Vagina (tissue), 2 donors: Measurements from ENCODE around the gene GDPD4. TPM values are rescaled to one million over a fixed set of nuclear protein-coding genes. Genes with fewer than 3 reads are reported as not detected.

Source experiments
- DNase-seq, 2 donors: peaks; one replicate each; pipeline ENCODE4 v3.0.0-alpha.2; 2017; ENCODE audit errors: extremely low spot score in 2 of 2
- H3K27ac ChIP-seq: fragments of 200-600 bp; sonication (generic); one replicate; pipeline ENCODE4 v1.5.1; 2019
- H3K27me3 ChIP-seq: fragments of 200-600 bp; sonication (generic); one replicate; pipeline ENCODE4 v1.5.1; 2019
- H3K36me3 ChIP-seq, 2 donors: fragments of 200-600 bp; sonication (generic); one replicate each; pipeline ENCODE4 v1.5.1; 2017 to 2019
- H3K4me1 ChIP-seq: fragments of 200-600 bp; sonication (generic); one replicate; pipeline ENCODE4 v1.5.1; 2019
- H3K4me3 ChIP-seq, 2 donors: fragments of 200-600 bp; sonication (generic); 1 replicate in 1 of 2; 2 replicates in 1 of 2; pipeline ENCODE4 v1.5.1; 2016 to 2019
- H3K9me3 ChIP-seq: fragments of 200-600 bp; sonication (generic); one replicate; pipeline ENCODE4 v1.5.1; 2019
- POLR2A ChIP-seq, 2 donors: fragments of 450-650 bp; IDR thresholded peaks; one replicate each; pipeline ENCODE4 v1.6.1; 2017; ENCODE audit warnings: antibody characterized with exemption in 2 of 2, mild to moderate bottlenecking in 2 of 2, moderate library complexity in 2 of 2
- POLR2AphosphoS5 ChIP-seq, 2 donors: sonication (generic); formaldehyde crosslinking; IDR thresholded peaks; one replicate each; pipeline ENCODE4 v1.9.0; 2017; ENCODE audit warnings: antibody characterized with exemption in 2 of 2, mild to moderate bottlenecking in 2 of 2, low read depth in 1 of 2; ENCODE audit not compliant: insufficient read depth in 1 of 2
- intact Hi-C: fragments of 100-400 bp; cut with DNase I; formaldehyde crosslinking; loops from one replicate; pipeline ENCODE4 v1.15.1; 2023
- total RNA-seq: library from RNA; depleted of rRNA; stranded (reverse); fragments of >200 nt; gene quantifications from one replicate; pipeline ENCODE4 v1.2.3, GENCODE V29; 2016
- TF ChIP-seq, protein P1 (sequence below), 3 experiments: fragments of 450-650 bp in 2 of 3; fragments of 200-600 bp in 1 of 3; sonication (generic) in 1 of 3; IDR thresholded peaks; one replicate each; pipeline ENCODE4 v1.5.1; 2017 to 2019; ENCODE audit warnings: antibody characterized with exemption in 3 of 3, mild to moderate bottlenecking in 2 of 3, moderate library complexity in 2 of 3

The GDPD4 gene
- total RNA-seq, 1 donor from 2014 or later, result not detected

DNA sequence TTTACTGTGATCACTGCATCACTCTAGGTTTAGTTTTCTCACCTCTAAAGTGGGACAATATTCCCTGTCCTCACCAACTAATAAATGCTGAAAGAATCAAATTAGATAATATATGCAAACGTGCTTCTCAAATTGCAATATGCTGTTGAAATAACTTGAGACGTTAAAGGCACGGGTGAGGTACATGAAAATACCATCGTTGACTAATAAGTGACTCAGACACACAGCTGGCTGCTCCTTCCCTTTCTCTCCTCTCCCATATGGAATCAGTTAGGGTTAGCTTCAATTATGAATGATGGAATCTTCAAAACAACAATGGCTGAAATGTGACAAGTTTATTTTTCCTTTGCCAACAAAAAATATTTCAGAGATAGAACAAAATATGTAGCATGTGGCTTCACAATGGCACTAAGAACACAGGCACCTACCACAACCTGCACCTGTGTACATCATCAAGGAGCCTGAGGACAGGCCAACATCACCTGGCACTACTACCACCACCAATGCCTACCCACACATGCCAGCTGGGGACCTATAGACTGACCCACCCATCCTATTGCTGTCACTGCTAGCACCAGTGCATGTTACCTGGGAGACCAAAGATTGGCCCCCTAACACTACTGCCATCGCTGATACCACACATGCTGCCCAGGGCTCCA, 13.7 kb downstream of the GDPD4 start:
- Histone ChIP-seq H3K9me3 (no peaks in the 10 kb centered on the region), H3K27ac (no peak overlapping the region), H3K36me3 (no peaks in the 10 kb centered on the region), H3K4me1 (no peaks in the 10 kb centered on the region), H3K4me3 (no peak overlapping the region), H3K27me3 (no peaks in the 10 kb centered on the region)
- TF ChIP-seq, protein P1, sequence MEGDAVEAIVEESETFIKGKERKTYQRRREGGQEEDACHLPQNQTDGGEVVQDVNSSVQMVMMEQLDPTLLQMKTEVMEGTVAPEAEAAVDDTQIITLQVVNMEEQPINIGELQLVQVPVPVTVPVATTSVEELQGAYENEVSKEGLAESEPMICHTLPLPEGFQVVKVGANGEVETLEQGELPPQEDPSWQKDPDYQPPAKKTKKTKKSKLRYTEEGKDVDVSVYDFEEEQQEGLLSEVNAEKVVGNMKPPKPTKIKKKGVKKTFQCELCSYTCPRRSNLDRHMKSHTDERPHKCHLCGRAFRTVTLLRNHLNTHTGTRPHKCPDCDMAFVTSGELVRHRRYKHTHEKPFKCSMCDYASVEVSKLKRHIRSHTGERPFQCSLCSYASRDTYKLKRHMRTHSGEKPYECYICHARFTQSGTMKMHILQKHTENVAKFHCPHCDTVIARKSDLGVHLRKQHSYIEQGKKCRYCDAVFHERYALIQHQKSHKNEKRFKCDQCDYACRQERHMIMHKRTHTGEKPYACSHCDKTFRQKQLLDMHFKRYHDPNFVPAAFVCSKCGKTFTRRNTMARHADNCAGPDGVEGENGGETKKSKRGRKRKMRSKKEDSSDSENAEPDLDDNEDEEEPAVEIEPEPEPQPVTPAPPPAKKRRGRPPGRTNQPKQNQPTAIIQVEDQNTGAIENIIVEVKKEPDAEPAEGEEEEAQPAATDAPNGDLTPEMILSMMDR (IDR thresholded peaks at IDR 0.05), result no peak
- TF ChIP-seq POLR2AphosphoS5 (IDR thresholded peaks at IDR 0.05; ENCODE audit: insufficient read depth in 1 of 2, low read depth in 1 of 2) (no peak), POLR2A (IDR thresholded peaks at IDR 0.05) (no peak)
- intact Hi-C loops, result loop anchor here (10.0 kb wide), 1 partner anchor 1133 kb away; no protein-coding TSS in a partner anchor
- no peak for DNase-seq

DNA sequence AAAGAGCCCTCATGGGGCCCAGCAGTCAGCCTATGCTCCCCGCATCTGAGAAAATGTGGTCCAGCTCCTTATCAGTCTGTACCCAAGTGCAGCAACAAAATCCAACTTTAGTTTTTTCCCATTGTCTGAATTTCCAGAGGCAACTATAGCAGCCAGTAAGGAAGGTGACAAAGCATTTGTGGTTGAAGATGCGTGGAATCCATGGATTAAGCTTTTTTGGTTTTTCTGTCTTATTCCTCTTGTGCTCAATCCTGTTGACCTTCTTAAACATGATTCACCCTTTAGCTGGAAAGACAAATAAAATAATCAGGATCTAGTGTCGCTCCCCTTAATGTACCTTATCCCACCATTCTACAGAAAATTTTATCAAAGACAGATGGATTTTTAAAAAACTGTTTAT, 14.3 kb downstream of the GDPD4 start:
- H3K9me3 ChIP-seq, result no peaks in the 10 kb centered on the region
- DNase-seq, result no peak
- no peak for TF ChIP-seq POLR2AphosphoS5 (IDR thresholded peaks at IDR 0.05; ENCODE audit: insufficient read depth in 1 of 2, low read depth in 1 of 2)
- TF ChIP-seq, protein P1 (IDR thresholded peaks at IDR 0.05), result no peak
- TF ChIP-seq POLR2A (IDR thresholded peaks at IDR 0.05), result no peak
- no peak overlapping the region for H3K27ac ChIP-seq
- H3K36me3 ChIP-seq, result no peaks in the 10 kb centered on the region
- no peaks in the 10 kb centered on the region for H3K27me3 ChIP-seq
- no peaks in the 10 kb centered on the region for H3K4me1 ChIP-seq
- H3K4me3 ChIP-seq, result no peak overlapping the region
- intact Hi-C loops, result loop anchor here (10.0 kb wide), 1 partner anchor 1132 kb away; no protein-coding TSS in a partner anchor

DNA sequence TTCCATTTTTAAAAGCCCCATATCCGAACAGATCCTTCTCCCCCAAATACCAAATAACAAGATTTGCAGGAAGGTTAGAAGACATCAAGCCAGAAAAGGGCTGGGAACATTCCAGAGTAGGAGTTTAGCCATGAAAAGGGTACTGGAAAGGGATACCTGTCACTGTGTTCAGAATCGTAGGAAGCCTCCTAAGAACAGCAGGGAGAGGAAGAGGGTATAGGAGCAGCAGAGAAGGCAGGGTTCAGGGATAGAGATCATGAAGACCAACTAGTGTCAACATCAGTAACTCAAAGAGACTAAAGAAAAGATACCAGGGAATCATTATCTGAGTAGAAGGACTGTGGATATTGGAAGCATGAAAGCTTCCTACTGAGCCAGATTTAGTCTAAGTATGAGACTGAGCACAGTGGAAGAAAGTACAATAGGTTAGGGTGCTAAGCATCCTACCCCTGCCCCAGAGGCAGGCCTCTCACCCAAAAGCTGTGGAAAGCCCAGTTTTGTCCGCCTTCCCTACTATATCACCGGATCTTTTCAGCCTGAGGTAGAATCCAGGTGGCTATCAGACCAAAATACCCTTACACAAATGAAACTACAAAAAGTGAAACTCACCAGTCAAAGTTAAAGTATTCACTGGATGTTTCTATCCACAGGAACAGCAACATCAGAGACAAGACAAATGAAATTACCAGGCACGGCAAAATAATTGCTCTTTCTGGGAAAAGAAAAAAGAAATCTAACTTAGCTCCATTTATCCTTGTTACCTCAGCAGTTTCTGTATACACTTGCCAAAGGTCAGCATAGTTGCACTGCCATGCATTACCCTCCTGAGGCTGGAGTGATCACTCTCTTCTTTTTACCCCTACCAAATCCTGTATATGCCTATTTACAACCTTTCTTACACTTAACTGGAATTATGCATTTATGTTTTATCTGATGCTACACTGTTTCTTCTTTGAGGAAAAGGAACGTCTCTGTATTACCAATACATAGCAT, 16.7 kb downstream of the GDPD4 start:
- Histone ChIP-seq H3K36me3 (no peaks in the 10 kb centered on the region), H3K27ac (no peak overlapping the region), H3K4me3 (no peak overlapping the region), H3K4me1 (no peaks in the 10 kb centered on the region), H3K9me3 (no peaks in the 10 kb centered on the region), H3K27me3 (no peaks in the 10 kb centered on the region)
- intact Hi-C loops, result loop anchor here (10.0 kb wide), 1 partner anchor 1130 kb away; no protein-coding TSS in a partner anchor
- no peak for TF ChIP-seq POLR2AphosphoS5 (IDR thresholded peaks at IDR 0.05; ENCODE audit: insufficient read depth in 1 of 2, low read depth in 1 of 2)
- no peak for TF ChIP-seq POLR2A (IDR thresholded peaks at IDR 0.05)
- TF ChIP-seq, protein P1 (IDR thresholded peaks at IDR 0.05), result no peak
- no peak for DNase-seq

DNA sequence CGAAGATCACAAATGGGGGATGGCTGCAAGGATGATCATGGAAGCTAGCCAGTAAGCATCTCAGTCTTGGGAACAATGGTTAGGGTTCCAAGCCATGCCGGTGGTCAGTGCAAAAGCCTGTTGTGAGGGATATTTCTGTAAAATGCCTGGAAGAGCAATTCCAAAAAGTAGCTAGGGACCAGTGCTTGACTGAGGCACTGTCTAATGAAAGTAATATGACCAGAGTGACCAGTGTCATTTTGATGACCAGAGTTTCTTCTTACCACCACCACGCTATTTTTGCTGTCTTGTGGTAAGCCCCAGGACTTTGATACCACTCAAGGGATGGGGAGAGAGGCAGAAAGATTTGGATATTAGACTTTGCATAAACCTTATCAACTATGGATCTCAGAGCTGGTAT, 18.4 kb downstream of the GDPD4 start:
- H3K36me3 ChIP-seq, result no peaks in the 10 kb centered on the region
- no peaks in the 10 kb centered on the region for H3K4me1 ChIP-seq
- TF ChIP-seq, protein P1 (IDR thresholded peaks at IDR 0.05), result no peak
- TF ChIP-seq POLR2AphosphoS5 (IDR thresholded peaks at IDR 0.05; ENCODE audit: insufficient read depth in 1 of 2, low read depth in 1 of 2) (no peak), POLR2A (IDR thresholded peaks at IDR 0.05) (no peak)
- intact Hi-C loops, result loop anchor here (10.0 kb wide), 1 partner anchor 1128 kb away; no protein-coding TSS in a partner anchor
- H3K9me3 ChIP-seq, result no peaks in the 10 kb centered on the region
- no peaks in the 10 kb centered on the region for H3K27me3 ChIP-seq
- no peak overlapping the region for H3K4me3 ChIP-seq
- no peak for DNase-seq
- H3K27ac ChIP-seq, result no peak overlapping the region
